GM12878 (cell line): ENCODE measurements around the gene ENPP7. TPM values are rescaled to one million over a fixed set of nuclear protein-coding genes. Genes with fewer than 3 reads are reported as not detected.

Experiments used
- ATAC-seq: fragments of 200-7000 bp; cut with Tn5 transposase; 3 replicates; pipeline ENCODE4 v1.9.1; 2020; ENCODE audit warnings: mild to moderate bottlenecking, moderate library complexity
- BruUV-seq: library from RNA; stranded (reverse); fragments of 400-500 nt; replicated peaks from 2 replicates; lab custom pipeline; 2021; lab: Mats Ljungman, UMichigan
- CTCF ChIA-PET: fragments of 300-600 bp; sonication (Branson Sonifier 250); formaldehyde crosslinking; extraction: SDS; loops from one replicate; lab custom pipeline; 2021; ENCODE audit warnings: inconsistent platforms; lab: Yijun Ruan, JAX
- POLR2A ChIA-PET: fragments of 350-600 bp; formaldehyde crosslinking; extraction: SDS; loops from one replicate; lab custom pipeline; 2021; ENCODE audit warnings: inconsistent platforms; lab: Charles Lee
- RAD21 ChIA-PET: fragments of 300-600 bp; sonication (Branson Sonifier 250); formaldehyde crosslinking; loops from one replicate; lab custom pipeline; 2023; ENCODE audit warnings: antibody characterized with exemption; ENCODE audit not compliant: unreplicated experiment; lab: Charles Lee
- SMC1A ChIA-PET: fragments of 300-600 bp; sonication (Branson Sonifier 250); formaldehyde crosslinking; loops from one replicate; lab custom pipeline; 2023; ENCODE audit not compliant: unreplicated experiment, uncharacterized antibody; lab: Charles Lee
- DNase-seq: peaks from one replicate; pipeline ENCODE4 v3.0.0-alpha.2; 2011; ENCODE audit warnings: low read depth, low spot score
- FAIRE-seq: peaks from 3 replicates; lab custom pipeline; 2011; peaks lifted over from hg19 to GRCh38; lab: Jason Lieb, UNC
- H2AFZ ChIP-seq: 2 replicates; pipeline ENCODE4 v1.6.0; 2011; ENCODE audit warnings: low read depth, low read length, control low read depth; ENCODE audit not compliant: control insufficient read depth
- H3K27ac ChIP-seq: 2 replicates; pipeline ENCODE4 v1.5.1; 2011; ENCODE audit warnings: control low read depth; ENCODE audit not compliant: control insufficient read depth, insufficient read depth
- H3K27me3 ChIP-seq, 2 experiments: replicated peaks in 1 of 2; 2 replicates each; pipeline versions ENCODE4 v1.6.0 to v1.6.1; 2011; ENCODE audit warnings: low read length in 1 of 2; ENCODE audit not compliant: control insufficient read depth in 2 of 2, insufficient read depth in 2 of 2
- H3K36me3 ChIP-seq, 2 experiments: 2 replicates each; pipeline ENCODE4 v1.5.1; 2011; ENCODE audit warnings: low read length in 1 of 2; ENCODE audit not compliant: control insufficient read depth in 2 of 2, insufficient read depth in 2 of 2
- H3K4me1 ChIP-seq: 2 replicates; pipeline ENCODE4 v1.6.1; 2011; ENCODE audit warnings: mild to moderate bottlenecking, low read length, moderate library complexity, mixed read lengths; ENCODE audit not compliant: control insufficient read depth, insufficient read depth
- H3K4me2 ChIP-seq: 2 replicates; pipeline ENCODE4 v1.6.0; 2011; ENCODE audit warnings: control low read depth; ENCODE audit not compliant: control insufficient read depth, insufficient read depth
- H3K4me3 ChIP-seq: fragments of 200-600 bp; sonication (generic); 2 replicates; pipeline ENCODE4 v1.5.1; 2016
- H3K79me2 ChIP-seq: 2 replicates; pipeline ENCODE4 v1.6.0; 2011; ENCODE audit warnings: low read length; ENCODE audit not compliant: control insufficient read depth, insufficient read depth
- H3K9ac ChIP-seq: 2 replicates; pipeline ENCODE4 v1.8.0; 2011; ENCODE audit warnings: low read length, control low read depth, mixed read lengths; ENCODE audit not compliant: control insufficient read depth, insufficient read depth
- H3K9me3 ChIP-seq: replicated peaks from 3 replicates; pipeline ENCODE4 v1.5.1; 2011; ENCODE audit warnings: mild to moderate bottlenecking, low read length; ENCODE audit not compliant: control insufficient read depth, insufficient read depth
- H4K20me1 ChIP-seq: 2 replicates; pipeline ENCODE4 v1.6.0; 2011; ENCODE audit not compliant: control insufficient read depth, insufficient read depth
- BHLHE40 ChIP-seq, 2 experiments: fragments of 450-650 bp in 1 of 2; IDR thresholded peaks; 2 replicates each; pipeline ENCODE4 v1.6.1; 2011 to 2017; ENCODE audit warnings: low read depth in 2 of 2, borderline replicate concordance in 1 of 2, improper control_type of control experiment in 1 of 2, low read length in 1 of 2, mild to moderate bottlenecking in 1 of 2
- CBFB ChIP-seq: IDR thresholded peaks from 2 replicates; pipeline ENCODE4 v1.6.1; 2016; ENCODE audit warnings: antibody characterized with exemption, low read depth
- CHD1 ChIP-seq: IDR thresholded peaks from 2 replicates; pipeline ENCODE4 v1.6.1; 2012; ENCODE audit warnings: low read depth, low read length, improper control_type of control experiment
- CREM ChIP-seq: IDR thresholded peaks from 2 replicates; pipeline ENCODE4 v1.6.1; 2014; ENCODE audit warnings: antibody characterized with exemption, low read depth
- GATAD2B ChIP-seq: fragments of 450-650 bp; conservative IDR thresholded peaks from 2 replicates; pipeline ENCODE4 v1.6.1; 2017; ENCODE audit warnings: low read depth, mild to moderate bottlenecking, moderate library complexity
- HCFC1 ChIP-seq: fragments of 150-350 bp; IDR thresholded peaks from 2 replicates; pipeline ENCODE4 v1.6.1; 2014; ENCODE audit warnings: low read length
- PAX8 ChIP-seq: fragments of 450-650 bp; IDR thresholded peaks from 2 replicates; pipeline ENCODE4 v1.6.1; 2017; ENCODE audit warnings: mild to moderate bottlenecking, moderate library complexity
- POU2F2 ChIP-seq: IDR thresholded peaks from 3 replicates; pipeline ENCODE4 v1.6.1; 2011; ENCODE audit warnings: low read depth, mild to moderate bottlenecking, low read length, borderline replicate concordance
- RAD51 ChIP-seq: fragments of 450-650 bp; IDR thresholded peaks from 2 replicates; pipeline ENCODE4 v1.6.1; 2016; ENCODE audit warnings: moderate library complexity, mild to moderate bottlenecking, inconsistent platforms
- SIN3A ChIP-seq: IDR thresholded peaks from 2 replicates; pipeline ENCODE4 v1.6.1; 2012; ENCODE audit warnings: low read depth, low read length, improper control_type of control experiment
- STAT3 ChIP-seq: IDR thresholded peaks from 2 replicates; pipeline ENCODE4 v1.6.1; 2011; ENCODE audit warnings: low read depth, low read length, improper control_type of control experiment
- ZNF384 ChIP-seq: IDR thresholded peaks from 2 replicates; pipeline ENCODE4 v1.6.1; 2012; ENCODE audit warnings: low read depth, mild to moderate bottlenecking, low read length, improper control_type of control experiment, borderline replicate concordance
- ZNF622 ChIP-seq: fragments of 450-650 bp; IDR thresholded peaks from 2 replicates; pipeline ENCODE4 v1.6.1; 2017; ENCODE audit warnings: mild to moderate bottlenecking, inconsistent platforms
- WGBS: methylation state at CpG from one replicate; pipeline ENCODE4 v1.1.6; 2016; ENCODE audit warnings: low lambda C conversion rate; ENCODE audit not compliant: insufficient replicate concordance, insufficient coverage; ENCODE audit errors: missing lambda C conversion rate; 5-methylcytosine and 5-hydroxymethylcytosine counted together
- in situ Hi-C: fragments of 300-500 bp; cut with MboI; formaldehyde crosslinking; loops from 9 replicates; pipeline ENCODE4 v1.14.3; 2018; ENCODE audit warnings: mixed read lengths
- intact Hi-C: fragments of 100-400 bp; cut with micrococcal nuclease; formaldehyde crosslinking; loops from one replicate; pipeline ENCODE4 v1.14.2; 2022; ENCODE audit not compliant: unreplicated experiment
- polyA plus RNA-seq, 11 experiments: library from polyadenylated mRNA; depleted of rRNA in 4 of 11; unstranded in 6 of 11; stranded (reverse) in 5 of 11; fragments of >200 nt; fragmentation: Nextera tagmentation in 4 of 11; fragmentation: Illumina TruSeq in 1 of 11; extraction: Ambion mirVana in 4 of 11; extraction: Trizol in 1 of 11; gene quantifications; 1 replicate in 1 of 11; 2 replicates in 10 of 11; pipeline versions ENCODE4 v1.2.1 to v1.2.3, GENCODE V29; 2011 to 2016; ENCODE audit warnings: inconsistent platforms in 2 of 11, missing spikeins in 2 of 11, low read depth in 1 of 11
- total RNA-seq, 4 experiments: library from RNA; depleted of rRNA in 3 of 4; stranded (reverse); fragments of >200 nt in 3 of 4; fragmentation: Illumina TruSeq in 1 of 4; extraction: Trizol in 1 of 4; gene quantifications; 2 replicates each; pipeline versions ENCODE4 v1.2.1 to v1.2.3, GENCODE V29; 2013 to 2021
- TF ChIP-seq, protein P1 (sequence below): fragments of 450-650 bp; IDR thresholded peaks from 2 replicates; pipeline ENCODE4 v1.6.1; 2016; ENCODE audit warnings: mild to moderate bottlenecking, moderate library complexity, borderline replicate concordance
- TF ChIP-seq, protein P2 (sequence below): IDR thresholded peaks from 2 replicates; pipeline ENCODE4 v1.6.1; 2012; ENCODE audit warnings: low read length, inconsistent platforms
- TF ChIP-seq, protein P3 (sequence below): fragments of 450-650 bp; IDR thresholded peaks from 2 replicates; pipeline ENCODE4 v1.6.1; 2017; ENCODE audit warnings: mild to moderate bottlenecking

The ENPP7 gene
- total and polyA plus RNA-seq, 10 of the 15 experiments (the other 5 are each of a cell fraction or from before 2014, with no cell fraction given): 0.04 to 0.41 (median 0.18) TPM; not detected in 1

DNA sequence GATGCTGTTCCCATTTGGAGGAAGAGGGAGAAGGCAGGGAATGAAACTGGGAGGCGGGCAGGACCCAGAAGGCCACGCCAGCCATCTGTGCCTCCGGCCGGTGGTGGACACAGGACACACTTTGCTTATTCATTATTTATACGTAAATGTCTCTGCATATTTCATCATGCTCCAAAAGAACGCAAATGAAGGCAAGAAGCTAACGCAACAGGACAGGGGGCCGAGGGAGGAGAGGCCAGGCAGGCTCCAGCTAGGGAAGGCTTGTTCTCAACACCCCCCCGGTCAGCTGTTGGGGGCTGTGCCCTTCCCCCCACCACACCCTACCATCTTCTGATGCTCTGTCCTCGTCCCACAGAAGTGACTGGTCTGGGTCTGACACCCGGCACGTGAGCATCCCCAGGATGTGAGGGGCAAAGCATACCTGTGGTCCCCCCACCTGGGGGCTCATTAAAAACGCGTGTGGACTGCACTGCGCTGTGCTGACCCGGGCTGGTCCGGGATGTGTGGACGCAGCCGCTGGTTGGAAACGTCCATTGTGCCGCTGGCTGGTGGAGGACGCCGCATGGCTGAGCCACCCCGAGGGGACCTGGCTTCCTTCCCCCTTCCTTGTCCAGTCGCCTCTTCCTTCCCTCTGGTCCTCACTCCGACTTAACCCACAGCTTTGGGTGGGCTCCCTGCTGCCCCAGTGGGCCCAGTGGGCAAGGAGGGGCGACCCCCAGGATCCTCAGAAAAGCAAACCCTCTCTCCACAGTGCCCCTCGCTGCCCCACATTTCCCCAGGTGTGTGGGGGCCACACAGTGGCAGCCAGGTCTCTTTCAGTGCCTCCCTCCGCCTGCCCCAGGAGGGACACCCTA is 46.4 kb upstream of the ENPP7 start (continued):
- TF ChIP-seq BHLHE40 (IDR thresholded peaks at IDR 0.05; ENCODE audit: borderline replicate concordance in 1 of 2, low read depth in 2 of 2, low read length in 1 of 2): no peak
- TF ChIP-seq, all 136 proteins: peak for 0

DNA sequence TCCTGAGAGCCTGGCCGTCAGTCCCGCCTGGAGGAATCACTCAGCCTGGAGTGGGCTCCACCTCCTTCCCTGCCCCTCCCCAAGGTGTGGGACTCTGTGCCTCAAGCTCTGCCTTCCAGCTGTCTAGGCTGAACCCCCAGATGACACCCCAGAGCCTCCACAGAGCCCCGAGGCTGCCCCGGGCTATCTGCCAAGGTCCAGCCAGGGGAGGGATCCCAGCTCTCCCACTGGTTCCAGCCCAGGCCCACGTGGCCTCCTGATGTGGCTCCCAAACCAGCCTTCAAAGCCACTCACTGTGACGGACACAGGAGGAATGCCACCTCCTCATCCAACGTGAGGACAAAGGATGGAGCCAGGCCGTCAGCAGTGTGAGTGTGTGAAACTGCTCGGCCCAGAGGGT is 45.6 kb upstream of the ENPP7 start:
- ATAC-seq (no peak), DNase-seq (no peak), FAIRE-seq (no peak)
- 23% methylated on average over 9 of the region's 9 CpGs for WGBS
- Histone ChIP-seq H3K4me2 (no peak overlapping the region), H3K9ac (no peak overlapping the region), H4K20me1 (no peaks in the 10 kb centered on the region), H2AFZ (no peak overlapping the region), H3K4me1 (no peaks in the 10 kb centered on the region), H3K27me3 (peaks cover 0 to 6% of the 10 kb centered on the region in 2 experiments; a peak in 2 of 4 replicates), H3K9me3 (no peaks in the 10 kb centered on the region), H3K79me2 (no peaks in the 10 kb centered on the region), H3K27ac (no peak overlapping the region), H3K36me3 (no peaks in the 10 kb centered on the region), H3K4me3 (no peak overlapping the region)
- BruUV-seq: no TSS peak
- POLR2A ChIA-PET: interaction anchor here (0.5 kb wide), 1 partner anchor 190 kb away, joined by 6 read pairs; no protein-coding TSS in a partner anchor
- CTCF ChIA-PET: no interaction called here
- SMC1A ChIA-PET: interaction anchor here (0.9 kb wide), 1 partner anchor 31 kb away, joined by 3 read pairs; no protein-coding TSS in a partner anchor
- in situ Hi-C loops (no loop called here), intact Hi-C loops (no loop called here)
- RAD21 ChIA-PET: no interaction called here
- TF ChIP-seq RAD51: no peak
- TF ChIP-seq ZNF622: no peak
- TF ChIP-seq GATAD2B: no peak
- TF ChIP-seq SIN3A: no peak
- TF ChIP-seq CHD1: no peak
- no peak for TF ChIP-seq POU2F2
- no peak for TF ChIP-seq CREM
- no peak for TF ChIP-seq CBFB
- no peak for TF ChIP-seq ZNF384
- TF ChIP-seq STAT3: no peak
- TF ChIP-seq, protein P1, sequence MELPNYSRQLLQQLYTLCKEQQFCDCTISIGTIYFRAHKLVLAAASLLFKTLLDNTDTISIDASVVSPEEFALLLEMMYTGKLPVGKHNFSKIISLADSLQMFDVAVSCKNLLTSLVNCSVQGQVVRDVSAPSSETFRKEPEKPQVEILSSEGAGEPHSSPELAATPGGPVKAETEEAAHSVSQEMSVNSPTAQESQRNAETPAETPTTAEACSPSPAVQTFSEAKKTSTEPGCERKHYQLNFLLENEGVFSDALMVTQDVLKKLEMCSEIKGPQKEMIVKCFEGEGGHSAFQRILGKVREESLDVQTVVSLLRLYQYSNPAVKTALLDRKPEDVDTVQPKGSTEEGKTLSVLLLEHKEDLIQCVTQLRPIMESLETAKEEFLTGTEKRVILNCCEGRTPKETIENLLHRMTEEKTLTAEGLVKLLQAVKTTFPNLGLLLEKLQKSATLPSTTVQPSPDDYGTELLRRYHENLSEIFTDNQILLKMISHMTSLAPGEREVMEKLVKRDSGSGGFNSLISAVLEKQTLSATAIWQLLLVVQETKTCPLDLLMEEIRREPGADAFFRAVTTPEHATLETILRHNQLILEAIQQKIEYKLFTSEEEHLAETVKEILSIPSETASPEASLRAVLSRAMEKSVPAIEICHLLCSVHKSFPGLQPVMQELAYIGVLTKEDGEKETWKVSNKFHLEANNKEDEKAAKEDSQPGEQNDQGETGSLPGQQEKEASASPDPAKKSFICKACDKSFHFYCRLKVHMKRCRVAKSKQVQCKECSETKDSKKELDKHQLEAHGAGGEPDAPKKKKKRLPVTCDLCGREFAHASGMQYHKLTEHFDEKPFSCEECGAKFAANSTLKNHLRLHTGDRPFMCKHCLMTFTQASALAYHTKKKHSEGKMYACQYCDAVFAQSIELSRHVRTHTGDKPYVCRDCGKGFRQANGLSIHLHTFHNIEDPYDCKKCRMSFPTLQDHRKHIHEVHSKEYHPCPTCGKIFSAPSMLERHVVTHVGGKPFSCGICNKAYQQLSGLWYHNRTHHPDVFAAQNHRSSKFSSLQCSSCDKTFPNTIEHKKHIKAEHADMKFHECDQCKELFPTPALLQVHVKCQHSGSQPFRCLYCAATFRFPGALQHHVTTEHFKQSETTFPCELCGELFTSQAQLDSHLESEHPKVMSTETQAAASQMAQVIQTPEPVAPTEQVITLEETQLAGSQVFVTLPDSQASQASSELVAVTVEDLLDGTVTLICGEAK: no peak
- TF ChIP-seq, protein P2, sequence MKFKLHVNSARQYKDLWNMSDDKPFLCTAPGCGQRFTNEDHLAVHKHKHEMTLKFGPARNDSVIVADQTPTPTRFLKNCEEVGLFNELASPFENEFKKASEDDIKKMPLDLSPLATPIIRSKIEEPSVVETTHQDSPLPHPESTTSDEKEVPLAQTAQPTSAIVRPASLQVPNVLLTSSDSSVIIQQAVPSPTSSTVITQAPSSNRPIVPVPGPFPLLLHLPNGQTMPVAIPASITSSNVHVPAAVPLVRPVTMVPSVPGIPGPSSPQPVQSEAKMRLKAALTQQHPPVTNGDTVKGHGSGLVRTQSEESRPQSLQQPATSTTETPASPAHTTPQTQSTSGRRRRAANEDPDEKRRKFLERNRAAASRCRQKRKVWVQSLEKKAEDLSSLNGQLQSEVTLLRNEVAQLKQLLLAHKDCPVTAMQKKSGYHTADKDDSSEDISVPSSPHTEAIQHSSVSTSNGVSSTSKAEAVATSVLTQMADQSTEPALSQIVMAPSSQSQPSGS: no peak
- TF ChIP-seq PAX8: no peak
- TF ChIP-seq HCFC1: no peak
- TF ChIP-seq, protein P3, sequence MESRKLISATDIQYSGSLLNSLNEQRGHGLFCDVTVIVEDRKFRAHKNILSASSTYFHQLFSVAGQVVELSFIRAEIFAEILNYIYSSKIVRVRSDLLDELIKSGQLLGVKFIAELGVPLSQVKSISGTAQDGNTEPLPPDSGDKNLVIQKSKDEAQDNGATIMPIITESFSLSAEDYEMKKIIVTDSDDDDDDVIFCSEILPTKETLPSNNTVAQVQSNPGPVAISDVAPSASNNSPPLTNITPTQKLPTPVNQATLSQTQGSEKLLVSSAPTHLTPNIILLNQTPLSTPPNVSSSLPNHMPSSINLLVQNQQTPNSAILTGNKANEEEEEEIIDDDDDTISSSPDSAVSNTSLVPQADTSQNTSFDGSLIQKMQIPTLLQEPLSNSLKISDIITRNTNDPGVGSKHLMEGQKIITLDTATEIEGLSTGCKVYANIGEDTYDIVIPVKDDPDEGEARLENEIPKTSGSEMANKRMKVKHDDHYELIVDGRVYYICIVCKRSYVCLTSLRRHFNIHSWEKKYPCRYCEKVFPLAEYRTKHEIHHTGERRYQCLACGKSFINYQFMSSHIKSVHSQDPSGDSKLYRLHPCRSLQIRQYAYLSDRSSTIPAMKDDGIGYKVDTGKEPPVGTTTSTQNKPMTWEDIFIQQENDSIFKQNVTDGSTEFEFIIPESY: no peak
